DMS 273 (cell line): ENCODE data around the gene FZR1.
"Not testable (repeated sequence)": the region's sequence is repeated elsewhere in the genome, so short reads cannot be mapped to it uniquely, and the experiment has no call there.

Experiments used
- DNase-seq: peaks from one replicate; lab custom pipeline; 2025; ENCODE audit not compliant: unreplicated experiment; lab: John Stamatoyannopoulos, UW

Gene FZR1

DNA sequence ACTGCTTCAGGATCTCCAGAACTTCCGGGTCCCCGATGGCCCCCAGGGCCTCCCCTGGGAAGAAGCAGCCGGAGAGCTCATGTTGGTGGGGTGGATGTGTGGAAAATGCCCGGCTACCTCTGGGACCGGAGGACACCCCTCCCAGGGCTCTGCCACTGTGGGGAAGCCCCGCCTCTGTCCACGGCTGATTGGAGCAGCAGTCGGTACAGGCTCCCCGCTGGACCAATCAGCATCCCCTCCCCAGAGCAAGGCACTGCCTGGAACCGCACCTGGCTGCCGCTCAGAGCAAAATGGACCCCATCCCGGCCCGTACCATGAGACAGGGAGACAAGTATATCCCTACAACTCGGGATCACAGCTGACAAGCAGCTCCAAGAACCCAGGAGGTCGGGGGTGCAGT lies 12.1 kb upstream of the FZR1 start:
- DNase-seq, result peak; percentile 55

- peak; percentile 29 for DNase-seq
Observed at GRCh38 chr19:3494559-3494958, 11.6 kb upstream of the FZR1 start.

DNA sequence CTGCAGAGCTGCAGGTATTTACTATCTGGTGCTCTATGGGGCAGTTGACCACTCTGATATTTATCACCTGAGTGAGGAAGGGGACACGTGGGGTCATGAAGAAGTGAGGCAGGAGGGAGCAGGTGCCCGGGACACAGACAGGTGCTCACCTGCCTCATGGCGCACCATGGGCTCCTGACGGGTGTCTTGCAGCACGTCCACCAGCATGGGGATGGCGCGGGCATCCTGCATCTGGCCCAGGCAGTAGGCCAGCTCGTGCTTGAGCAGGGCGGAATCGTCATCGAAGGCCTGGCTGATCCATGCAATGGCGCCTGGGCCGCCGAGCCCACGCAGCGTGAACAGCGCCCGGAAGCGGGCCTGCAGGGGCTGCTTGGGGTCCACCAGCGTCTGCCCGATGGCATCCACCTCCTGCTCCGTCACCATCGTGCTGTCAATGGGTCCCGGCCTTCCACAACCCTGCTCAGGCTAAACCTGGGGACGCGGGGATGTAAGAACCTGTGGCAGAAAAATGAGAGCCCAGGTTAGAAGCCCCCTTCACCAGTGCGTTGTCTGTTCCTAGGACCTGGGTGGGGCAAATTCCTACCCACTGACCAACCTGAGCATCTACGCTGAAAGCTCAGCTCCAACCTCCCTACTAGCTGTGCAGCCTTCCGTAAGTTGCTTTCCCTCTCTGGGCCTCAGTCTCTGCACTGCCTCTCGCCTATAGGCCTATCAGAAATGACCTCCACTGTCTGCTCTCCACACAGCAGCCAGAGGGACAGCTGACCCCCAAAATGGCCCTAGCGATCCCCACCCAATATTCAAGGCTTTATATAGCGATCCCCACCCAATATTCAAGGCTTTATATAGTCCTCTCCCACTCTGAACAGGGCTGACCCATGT lies 9.5 kb upstream of the FZR1 start:
- no peak for DNase-seq

DNA sequence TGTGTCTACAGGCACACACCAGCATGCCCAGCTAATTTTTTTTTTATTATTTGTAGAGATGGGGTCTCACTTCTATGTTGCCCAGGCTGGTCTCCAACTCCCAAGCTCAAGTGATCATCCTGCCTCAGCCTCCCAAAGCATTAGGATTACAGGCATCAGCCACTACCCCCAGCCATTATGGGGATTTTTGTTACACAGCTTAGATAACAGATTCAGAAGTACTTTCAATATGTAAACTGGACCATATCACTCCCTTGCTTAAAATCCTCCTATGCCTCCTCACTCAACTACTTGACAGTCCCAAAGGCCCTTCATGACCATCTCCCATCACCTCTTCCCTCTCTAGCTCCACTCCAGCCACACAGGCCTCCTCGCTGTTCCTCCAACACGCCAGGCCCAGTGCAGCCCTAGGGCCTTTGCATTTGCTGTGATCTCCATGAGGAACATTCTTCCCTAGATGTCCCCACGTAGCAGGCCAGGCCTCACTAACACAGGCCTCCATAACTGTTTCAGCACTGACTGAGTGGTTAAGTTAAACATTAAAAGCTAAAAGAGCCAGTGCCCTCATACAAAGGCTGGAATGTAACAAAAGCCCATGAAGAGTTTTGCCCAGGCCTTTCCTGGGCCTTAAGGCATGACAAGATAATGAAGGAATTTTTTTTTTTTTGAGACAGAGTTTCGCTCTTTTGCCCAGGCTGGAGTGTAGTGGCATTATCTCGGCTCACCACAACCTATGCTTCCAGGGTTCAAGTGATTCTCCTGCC lies 8.2 kb upstream of the FZR1 start:
- no peak for DNase-seq

GRCh38 chr19:3499738-3500428 lies 6.2 kb upstream of the FZR1 start:
- peak; percentile 39 for DNase-seq

DNA sequence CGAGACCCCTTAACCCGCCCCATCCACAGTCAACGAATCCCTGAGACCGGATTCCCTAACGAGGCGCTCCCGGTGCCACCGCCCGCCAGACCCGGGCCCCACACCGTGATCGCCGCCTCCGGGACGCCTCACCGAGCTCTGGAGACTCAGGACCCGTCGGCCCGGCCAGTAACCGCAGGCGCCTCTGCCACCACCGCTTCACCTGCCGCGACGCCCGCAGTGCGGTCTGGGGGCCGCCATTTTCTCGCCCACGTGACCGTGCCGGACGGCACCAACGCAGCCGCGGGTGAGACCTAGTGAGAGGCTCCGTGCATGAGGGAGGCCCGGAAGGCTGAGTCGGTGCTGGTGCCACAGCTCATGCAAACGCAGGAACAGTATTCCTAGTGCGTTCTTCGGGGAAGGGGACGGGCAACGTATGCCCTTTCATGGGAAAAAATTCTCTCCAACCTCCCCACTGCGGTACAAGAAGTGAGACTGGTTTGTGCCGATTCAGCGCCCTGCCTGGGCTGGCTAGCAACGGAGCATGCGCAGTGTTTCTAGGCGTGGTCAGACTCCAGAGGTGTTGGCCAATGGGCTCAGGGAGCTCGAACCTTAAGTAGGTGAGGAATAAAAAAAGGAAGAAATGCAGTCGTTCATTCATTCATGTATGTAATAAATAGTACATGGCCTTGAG lies 5.5 kb upstream of the FZR1 start, which contains the start of gene DOHH:
Gene DOHH (minus strand): TSS at position 246 of the 673 bp plus-strand sequence. CDS start 3,860 bp downstream, outside the sequence.
- peak; percentile 98 for DNase-seq

DNA sequence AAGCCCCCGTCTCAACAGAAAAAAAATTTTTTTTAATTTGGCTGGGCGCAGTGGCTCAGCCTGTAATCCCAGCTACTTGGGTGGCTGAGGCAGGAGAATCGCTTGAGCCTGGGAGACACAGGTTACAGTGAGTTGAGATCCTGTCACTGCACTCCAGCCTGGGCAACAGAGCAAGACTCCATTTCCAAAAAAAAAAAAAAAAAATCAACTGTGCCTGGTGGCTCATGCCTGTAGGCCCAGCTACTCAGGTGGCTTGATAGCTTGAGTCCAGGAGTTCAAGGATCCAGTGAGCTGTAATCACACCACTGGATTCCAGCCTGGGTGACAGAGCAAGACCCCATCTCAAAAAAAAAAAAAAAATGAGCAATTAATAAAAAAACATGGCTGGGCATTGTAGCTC lies 4.3 kb upstream of the FZR1 start:
- no peak for DNase-seq

- DNase-seq, result no peak
Observed at GRCh38 chr19:3503036-3503572, 3.0 kb upstream of the FZR1 start.

- no peak for DNase-seq
Observed at GRCh38 chr19:3504735-3505134, 1.4 kb upstream of the FZR1 start.

DNA sequence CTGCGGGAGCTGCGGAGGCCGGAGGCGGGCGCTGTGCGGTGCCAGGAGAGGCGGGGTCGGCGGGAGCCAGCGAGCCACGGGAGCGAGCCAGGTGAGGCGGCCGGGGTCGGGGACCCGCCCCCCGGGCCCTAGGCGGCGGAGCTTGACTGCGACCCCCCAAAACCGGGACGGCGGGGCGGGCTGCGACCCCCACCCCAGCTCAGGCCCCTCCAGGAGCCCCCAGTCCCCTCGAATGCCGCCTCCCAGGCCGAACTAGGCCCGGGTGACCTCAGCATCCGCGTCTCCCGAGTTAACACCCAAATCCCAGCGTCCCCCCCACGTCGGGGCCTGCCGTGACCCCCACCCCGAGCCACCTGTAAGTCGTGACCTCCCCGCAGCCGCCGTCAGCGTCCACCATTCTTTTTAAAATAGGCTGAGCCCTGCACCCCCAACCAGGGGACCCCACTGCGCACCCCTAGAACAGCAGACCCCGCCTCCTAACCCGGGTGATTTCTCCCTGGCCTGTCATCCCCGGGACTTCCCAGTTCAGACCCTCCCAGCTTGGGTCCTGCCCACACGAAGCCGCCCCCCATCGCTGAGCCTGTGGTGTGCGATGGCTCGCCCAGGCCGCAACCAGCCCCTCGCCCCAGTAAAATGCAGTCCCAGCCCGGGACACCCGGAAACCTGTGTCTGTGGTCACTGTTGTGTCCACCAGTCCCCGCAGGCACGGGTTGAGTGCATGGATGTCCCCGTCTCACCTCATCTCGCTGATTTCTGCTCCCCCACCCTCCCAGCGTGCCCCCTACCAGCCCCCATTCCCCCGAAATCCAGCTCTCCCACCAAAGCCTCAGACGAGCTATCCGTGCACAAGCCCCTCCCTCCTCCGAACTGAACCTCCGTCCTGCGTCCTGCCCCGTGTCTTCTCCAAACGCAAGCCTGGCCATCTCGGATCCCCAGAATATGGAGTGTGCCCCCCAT lies 551 bp downstream of the FZR1 start:
- DNase-seq, result peak; percentile 53

- no peak for DNase-seq
Observed at GRCh38 chr19:3507371-3508120, 1.4 kb downstream of the FZR1 start.

DNA sequence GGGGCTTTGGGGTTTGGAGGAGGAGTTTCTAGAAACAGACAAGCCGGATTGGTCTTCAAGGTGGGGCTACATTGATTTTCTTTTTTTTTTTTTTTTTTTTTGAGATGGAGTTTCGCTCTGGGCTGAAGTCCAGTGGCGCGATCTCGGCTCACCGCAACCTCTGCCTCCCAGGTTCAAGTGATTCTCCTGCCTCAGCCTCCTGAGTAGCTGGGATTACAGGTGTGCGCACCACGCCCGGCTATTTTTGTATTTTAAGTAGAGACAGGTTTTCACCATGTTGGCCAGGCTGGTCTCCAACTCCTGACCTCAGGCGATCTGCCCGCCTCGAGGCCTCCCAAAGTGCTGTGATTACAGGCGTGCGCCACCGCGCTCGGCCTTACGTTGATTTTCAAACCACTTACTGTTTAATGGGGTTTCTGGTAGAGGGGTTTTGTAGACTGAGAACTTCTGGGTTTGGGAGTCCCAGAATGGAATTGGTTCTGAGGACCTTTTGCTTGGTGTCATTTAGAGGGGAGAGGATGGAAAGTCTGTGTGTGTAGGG lies 2.1 kb downstream of the FZR1 start:
- DNase-seq, result not testable (repeated sequence)

DNA sequence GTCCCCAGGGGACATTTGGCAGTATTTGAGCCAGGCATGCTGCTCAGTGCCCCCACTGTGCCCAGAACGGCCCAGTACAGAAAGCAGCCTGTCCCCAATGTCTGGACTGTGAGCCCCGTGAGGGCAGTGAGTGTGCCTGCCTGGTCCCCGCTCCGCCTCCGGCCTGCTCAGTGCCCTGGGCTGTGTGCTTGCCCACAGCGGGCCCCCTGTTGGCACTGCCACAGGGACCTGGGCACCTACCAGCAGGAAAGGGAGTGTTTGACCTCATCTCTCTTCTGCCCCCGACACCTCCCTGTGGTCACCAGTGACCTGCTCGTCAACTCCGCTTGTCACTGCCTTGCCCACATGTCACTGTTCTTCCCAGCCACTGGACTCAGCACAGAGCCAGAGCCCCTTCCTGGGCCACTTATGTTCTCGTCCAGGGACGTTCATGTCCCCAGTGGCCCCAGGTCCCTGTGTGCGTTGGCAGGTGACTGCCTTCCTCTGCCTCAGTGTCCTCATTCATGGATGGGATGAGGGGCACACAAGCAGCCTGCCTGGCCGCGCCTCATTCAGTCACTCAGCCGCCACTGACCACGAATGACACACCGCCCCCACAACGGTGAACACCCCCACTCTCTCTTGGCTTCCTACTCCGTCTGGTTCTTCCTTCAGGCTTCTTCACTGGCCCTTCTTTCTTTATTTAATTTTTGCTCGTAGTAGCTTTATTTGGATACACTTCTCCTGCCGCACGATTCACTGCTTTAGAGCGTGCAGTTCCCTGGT lies 2.8 kb downstream of the FZR1 start:
- no peak for DNase-seq

GRCh38 chr19:3509566-3509989 lies 3.5 kb downstream of the FZR1 start:
- no peak for DNase-seq

DNA sequence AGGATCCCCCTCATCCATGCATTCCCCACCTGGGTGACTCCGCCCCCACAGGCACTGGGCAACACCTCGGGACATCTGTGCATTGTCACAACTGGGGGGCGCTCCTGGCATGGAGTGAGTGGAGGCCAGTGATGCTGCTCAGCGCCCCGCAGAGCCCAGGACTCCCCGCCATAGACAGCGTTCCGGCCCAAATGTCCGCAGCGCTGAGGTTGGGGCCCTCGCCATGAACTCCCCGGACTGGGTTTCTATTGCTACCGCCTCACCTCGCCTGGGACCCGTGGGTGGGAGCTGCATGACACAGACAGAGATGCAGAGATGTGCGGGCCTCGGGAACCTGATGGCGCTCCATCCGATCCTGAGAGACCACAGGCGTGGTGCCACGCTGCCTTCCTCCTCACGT lies 4.6 kb downstream of the FZR1 start:
- no peak for DNase-seq

DNA sequence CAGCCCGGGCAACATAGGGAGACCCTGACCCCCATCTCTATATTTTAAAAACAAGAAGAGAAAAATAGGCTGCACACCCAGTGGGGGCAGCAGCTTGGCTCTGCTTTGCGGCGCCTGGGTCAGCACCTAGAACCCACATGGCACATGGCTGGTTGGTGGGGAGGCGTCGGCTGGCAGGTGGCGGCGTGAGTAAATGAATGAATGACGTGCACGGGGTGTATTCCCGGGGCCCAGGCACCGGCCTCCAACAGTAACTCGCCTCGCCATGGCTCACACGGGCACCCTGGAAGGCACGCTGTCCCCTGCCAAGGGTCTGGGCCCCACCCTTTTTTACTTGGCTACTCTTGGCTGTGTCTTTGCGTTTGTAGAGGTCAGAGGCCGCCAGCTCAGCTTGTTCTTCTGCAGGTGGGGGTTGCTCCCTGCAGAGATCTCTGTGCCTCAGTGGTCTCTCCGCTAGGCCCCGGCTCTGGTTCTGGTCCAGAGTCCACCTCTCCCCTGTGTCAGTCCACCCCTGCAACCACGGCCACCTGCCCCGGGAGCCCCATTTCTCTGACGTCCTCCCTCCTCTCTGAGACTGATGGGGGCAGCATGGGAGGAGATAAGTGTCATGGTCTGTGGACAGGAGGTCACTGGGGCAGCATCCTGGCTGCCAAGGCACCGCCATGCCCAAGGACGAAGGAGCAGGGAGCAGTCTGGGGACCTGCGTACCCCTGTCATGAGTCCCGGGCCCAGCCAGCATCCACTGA lies 5.6 kb downstream of the FZR1 start:
- DNase-seq, result no peak

DNA sequence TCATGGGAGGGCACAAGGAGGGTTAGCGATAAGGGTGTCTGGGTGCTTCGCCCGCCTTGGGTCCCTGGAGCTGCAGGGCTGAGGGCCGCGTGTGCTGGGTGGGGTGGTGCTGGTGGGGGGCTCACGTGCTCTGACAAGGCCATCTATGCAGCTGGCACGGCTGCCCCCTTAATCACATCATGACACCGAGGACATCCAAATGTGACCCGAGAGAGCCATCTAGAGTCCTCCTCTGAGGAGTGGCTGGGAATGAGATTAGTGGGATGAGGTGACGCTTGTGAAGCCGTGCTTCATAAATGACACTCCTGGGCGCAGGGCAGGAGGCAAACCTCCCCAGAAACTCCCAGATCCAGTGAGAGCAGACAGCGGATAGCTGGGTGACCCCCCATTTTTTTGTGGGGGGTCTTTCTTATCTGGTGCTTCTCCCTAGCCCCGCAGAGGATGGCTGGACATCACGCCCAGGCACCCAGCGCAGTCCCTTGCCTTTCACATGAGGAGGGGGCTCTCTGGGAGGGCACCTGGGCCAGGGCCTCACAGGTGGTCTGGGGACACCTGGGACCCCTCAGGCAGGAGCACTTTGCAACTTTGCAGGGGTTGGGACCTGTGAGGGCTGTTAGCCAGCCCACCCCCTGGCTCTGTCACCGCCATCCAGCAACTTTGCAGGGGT lies 6.6 kb downstream of the FZR1 start:
- no peak for DNase-seq
